ENCODE measurements around the gene KIRREL3.

Gene KIRREL3

DNA sequence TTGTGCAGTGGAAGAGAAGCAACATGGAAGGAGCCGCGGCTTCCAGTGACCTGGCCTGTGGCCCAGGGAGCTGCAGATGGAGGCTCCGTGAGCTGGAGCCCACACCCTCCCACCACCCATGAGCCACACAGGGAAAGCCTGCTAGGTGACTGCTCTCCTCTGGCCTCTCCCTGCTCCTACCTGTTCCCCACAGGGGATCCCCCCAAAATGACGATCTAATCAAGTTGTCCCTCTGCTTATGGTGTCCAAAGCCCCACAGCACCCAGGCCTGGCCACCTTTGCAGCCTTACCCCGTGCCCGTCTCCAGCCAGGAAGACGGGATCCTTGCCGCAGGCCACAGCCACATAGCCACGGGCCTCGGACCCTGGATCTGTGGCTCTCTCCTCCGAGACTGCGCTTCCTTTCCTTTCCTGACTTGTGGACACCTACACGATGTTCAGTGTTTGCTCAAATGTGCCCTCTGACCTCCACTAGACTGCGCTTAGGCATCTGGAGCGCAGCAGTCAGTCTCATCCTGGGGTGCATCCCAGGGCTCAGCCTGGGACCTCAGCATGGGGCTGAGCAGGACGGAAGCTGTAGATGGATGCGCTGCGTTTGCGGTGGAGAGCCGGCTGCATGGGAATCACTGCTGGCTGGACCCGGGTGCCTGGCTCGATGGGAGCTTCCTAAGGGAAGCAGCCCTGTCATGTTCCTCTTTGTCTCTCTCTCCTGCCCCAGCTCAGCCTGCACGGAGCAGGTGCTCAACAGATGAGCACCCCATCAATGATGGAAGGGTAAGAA, 511.8 kb downstream of the KIRREL3 start:
- DNase-seq (ENCODE audit: low read depth in 2 of 2), result no peak

DNA sequence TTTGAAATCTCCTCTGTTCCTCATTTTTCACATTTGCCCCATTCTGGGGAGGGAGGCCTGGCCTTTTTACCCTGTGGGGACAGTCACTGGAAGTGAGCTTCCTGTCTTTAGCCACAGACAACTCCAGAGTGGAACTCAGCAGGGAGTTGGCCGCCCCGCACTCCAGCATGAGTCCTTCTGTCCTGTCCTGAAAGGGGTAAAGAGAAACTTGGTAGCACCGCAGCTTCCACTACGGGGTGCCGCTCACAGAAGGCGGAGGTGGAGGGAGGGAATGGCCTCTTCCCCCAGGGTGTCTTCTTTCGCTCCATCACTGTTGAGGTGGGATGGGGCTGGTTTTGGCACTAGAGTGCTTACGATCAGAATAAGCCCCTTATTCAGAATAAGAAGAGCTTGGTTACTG, 512.9 kb downstream of the KIRREL3 start:
- no peak for DNase-seq (ENCODE audit: low read depth in 2 of 2)

DNA sequence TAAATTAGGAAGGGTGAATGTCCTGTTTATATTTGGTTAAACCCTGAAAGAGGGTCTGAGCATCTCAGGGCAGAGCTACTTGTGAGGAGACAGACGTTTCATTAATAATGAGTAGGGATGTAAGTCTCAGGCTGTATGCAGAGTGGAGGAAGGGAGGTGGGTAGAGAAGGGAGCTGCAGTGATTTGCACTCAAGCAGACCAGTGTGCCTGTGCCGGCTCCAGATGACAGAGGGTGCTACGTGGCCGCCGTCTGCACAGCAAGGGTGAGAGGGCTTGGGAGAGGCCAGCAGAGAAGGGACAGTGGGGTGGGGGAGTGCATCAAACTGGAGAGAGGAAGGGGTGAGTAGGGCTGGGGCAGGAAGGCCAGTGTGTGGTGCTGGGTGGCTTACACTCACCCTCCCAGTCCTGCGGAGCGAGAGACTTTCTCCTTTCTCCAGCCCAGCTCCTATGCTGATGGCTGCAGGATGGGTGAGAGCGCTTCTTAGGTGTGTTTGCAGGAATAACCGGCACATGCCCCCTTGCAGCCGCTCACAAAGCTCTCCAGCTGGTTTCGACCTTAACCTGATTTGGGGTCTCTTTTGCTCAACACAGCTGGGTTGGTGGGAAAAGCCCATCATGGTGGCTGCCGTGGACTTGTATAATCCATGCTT, 514.5 kb downstream of the KIRREL3 start:
- DNase-seq (ENCODE audit: low read depth in 2 of 2), result no peak

DNA sequence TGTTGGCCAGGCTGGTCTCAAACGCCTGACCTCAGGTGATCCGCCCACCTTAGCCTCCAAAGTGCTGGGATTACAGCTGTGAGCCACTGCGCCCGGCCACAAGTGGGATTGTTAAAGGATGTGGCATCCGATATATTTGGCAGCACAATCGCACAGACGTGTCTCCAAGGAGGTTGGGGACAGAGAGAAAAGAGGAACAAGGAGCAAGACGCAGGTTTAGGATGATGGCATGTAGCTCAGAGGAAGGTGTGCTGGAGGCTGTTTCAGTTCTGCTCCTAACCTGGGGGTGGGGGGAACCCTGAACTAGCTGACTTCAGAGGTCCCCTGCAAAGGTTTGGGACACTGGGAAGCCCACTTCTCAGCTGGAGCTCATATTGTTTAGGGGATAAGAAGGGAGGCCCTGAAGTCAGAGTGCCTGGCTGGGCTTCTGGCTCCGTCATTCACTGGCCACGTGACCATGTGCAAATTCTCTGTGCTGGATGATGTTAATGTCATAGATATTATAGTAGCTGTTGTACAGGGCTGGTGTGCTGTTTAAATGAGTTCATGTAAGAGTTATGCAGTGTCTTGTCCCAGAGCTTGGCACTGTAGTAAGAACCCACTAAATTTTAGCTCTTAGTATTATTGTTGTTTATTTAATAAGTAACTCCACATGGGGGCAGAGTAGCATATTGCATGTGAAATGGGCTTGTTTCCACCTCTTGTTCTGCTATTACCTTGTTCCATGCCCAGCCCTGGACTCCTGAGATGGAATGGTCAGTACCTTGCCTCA, 515.4 kb downstream of the KIRREL3 start:
- DNase-seq (ENCODE audit: low read depth in 2 of 2), result no peak

DNA sequence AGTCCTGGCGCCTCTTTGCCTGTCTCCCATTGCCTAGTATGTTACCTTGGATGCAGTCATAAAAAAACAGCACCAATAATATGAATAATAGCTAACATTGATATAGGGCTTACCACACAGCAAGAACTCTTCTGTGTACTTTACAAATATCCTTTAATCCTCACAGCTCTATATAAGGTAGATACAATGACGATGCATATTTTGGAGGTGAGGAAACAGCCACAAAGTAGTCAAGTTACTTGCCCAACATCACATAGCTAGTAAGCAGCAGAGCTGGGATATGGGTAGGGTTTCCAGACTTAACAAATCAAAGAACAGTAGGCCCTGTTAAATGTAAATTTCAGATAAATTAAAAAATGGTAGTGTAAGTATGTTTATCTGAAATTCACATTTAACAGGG, 516.3 kb downstream of the KIRREL3 start:
- DNase-seq (ENCODE audit: low read depth in 2 of 2), result no peak

DNA sequence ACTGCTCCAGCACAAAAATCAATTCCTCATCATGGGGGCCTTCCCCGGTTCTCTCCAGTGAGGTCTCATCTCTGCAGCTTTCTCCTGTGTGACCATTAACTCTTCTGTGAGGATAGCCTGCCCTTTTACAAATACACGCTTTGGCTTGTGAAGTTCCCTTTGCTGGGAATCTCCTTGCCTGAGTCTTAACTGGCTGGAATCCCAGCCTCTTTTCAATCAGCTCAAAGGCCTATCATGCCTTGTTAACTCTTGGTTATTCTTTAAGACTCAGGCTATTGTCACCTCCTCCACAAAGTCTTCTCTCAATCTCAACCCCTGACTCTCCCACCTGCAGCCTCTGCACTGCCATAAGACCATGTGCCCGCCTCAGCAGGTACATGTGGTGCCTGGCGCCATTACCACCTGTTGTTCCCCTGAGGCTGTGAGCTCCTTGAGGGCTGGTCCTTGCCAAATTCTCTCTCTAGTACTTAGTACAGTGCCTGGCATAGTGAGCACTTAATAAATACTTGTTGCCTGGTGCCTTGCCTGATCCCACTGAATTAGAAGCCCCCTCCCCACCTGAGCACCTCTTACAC, 516.9 kb downstream of the KIRREL3 start:
- no peak for DNase-seq (ENCODE audit: low read depth in 2 of 2)

DNA sequence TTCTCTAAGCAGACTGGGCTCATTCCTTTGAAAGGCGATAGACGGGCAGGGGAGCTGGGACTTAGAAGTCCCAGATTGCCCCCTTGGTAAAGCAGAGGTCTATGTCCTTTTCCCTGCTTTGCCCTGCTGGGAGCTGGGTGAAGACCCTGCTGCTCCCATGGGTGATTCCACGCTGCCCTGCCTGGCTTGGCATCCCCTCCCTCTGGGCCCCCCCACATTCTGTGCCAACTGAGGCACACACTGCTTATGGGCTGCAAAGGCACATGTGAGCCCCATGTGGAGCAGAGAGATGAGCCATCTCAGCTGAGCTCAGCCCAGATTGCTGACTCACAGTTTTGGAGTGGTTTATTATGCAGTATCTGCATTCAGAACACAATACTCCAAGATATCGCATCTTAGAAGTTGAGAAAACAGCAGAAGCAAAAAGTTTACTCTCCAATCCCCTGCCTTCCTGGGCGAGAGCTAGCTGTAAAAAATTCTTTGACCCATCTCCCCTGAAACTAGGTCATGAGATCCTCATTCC, 517.9 kb downstream of the KIRREL3 start:
- DNase-seq (ENCODE audit: low read depth in 2 of 2), result no peak

DNA sequence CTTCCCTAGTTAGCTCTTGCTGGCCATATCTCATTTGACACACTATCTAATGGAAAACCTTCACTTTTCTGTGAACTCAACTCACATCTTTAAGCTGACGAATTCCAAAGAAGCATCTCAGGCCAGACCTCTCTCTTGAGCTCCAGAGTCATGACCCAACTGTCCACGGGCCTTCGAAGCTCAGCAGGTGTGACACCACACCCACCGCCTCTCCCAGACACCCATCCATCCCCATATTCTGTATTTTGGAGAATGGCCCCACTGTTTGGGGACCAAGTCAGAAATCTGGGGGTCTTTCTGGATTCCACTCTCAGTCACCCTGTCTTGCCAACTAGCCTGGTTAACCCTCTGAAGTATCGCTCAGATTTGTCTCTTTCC, 519.3 kb downstream of the KIRREL3 start:
- DNase-seq (ENCODE audit: low read depth in 2 of 2), result no peak

DNA sequence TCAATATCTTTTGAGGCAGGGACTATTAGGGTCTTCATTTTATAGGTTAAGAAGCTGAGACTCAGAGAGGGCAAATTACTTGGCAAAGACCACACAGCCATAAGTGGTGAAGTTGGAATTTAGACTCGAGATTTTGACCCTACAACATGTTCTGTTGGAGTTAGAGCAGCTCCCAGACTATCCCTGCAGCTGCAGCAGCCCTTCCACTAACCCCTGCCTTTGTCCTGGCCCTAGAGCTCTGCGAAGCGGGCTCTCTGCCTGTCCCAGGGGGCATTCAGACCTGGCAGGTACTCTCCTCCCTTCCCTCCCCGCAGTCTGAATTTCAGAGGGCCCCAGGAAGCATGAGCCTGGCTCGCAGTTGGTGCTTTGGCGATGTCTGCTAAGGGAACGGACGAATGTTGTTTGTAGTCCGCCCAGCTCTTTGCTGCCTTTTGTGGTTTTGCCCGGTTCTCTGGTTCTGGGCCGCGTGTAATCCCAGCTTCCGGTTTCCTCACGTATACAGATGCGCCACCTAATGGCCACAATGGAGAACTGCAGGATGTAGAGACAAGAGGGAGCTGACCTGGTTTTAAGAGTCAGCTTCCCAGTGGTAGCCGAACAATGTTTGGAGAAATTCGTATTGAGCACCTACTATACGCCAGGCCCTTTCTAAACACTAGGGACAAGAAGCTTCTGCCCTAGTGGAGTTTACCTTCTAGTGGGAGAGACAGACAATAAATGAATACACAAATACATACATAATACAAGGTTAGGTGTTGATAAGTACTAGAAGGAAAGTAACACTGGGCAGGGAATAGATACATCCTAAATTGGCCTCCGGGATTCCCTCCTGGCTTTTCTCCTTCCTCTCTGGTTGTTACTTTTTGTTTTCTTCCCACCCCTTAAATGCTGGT, 519.9 kb downstream of the KIRREL3 start:
- DNase-seq (ENCODE audit: low read depth in 2 of 2), result peak; percentile 33 to 43

DNA sequence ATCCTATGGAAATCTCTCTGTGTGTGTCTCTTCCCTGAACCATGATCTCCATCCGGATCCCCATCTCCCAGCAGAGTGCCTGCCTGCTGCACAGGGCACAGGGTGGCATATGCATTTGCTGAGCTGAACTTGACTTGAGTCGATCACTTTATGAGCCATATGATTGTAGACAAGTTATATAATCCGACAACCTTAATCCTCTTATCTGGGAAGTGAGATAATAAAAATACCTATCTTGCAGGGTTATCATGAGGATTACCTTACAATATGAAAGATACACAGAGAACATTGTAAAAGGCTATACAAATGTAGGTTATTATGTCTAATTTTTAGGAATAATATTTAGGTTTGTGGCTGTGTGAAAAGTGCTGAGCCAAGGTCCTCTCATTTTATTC, 520.6 kb downstream of the KIRREL3 start:
- DNase-seq (ENCODE audit: low read depth in 2 of 2), result no peak

DNA sequence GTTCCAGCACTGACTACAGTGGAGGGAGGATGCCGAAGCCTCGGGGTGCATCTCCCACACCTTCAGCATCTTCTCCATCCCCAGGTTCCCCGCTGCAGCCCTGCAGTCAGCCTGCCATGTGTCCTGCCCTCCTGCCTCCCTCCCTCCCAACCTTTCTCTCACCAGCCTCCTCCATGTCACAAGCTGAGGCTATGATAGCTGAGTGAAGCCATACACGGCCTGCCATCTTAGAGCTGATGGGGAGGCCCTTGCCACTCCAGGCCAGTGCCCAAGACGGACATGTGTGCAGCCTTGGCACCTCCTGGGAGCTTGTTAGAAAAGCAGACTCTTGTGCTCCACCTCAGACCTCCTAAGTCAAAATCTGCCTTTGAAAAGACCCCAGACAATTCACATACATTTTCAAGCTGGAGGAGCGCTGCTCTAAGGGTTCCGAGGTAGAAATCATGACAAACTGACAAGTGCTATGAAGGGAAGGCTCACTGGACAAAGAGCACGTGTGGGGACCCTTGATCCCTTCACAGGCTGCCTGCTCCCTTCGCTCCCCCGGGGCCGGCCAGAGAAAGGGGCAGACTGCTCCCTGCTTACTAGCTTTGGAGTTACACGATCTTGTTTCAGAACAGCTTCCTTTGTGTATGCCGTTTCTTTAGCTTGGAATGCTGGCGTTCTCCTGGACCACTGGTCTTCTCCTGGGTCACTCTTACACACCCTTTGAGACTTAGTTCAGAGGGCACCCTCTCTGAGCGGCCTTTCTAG, 521.2 kb downstream of the KIRREL3 start:
- DNase-seq (ENCODE audit: low read depth in 2 of 2), result no peak

DNA sequence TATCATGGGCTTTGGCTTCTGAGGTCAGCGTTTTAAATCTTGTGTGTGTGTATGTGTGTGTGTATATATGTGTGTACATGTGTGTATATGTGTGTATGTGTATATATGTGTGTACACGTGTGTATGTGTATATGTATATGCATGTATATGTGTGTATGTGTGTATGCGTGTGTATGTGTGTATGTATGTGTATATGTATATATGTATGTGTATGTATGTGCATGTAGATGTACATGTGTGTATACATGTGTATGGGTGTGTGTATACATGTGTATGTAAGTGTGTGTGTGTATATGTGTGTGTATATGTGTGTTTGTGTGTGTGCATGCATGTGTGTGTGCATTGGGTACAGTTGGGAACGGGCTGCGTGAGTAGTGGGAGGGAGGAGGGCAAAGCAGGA, 522.1 kb downstream of the KIRREL3 start:
- DNase-seq (ENCODE audit: low read depth in 2 of 2), result no peak

DNA sequence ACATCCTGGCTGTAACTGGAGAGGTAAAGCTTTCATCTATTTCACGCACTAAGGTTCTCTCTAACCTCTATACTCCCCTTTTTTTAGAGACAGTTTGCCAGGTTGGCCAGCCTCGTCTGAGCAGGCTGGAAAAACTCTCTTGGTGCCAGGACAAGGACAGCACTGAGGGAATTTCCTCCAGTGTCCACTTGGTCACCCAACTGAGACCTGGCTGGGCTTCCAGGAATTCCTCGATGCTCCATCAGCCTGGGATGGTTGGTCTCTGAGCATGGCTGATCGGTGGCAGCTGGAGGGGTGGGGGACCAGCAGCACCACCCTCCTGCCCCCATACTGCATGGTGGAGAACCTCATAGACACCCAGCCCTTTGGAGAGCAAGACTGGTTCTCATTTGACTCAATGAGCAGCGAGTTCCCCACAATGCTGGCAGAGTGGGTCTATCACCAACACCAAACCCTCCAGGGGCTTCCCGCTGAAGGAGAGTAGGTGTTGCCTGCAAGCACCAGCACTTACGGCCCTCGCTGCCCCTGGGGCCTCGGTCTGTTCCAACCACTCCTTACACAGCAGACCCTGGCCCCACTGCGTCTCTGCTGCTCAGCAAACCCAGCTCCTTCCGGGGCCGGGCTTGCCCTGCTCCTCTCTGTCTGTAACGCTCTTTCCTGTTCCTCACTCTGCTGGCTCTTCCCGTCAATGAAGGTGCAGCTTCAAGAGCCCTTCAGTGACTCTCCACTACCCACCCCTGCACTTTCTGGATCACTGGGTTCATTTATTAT, 522.9 kb downstream of the KIRREL3 start:
- DNase-seq (ENCODE audit: low read depth in 2 of 2), result no peak

DNA sequence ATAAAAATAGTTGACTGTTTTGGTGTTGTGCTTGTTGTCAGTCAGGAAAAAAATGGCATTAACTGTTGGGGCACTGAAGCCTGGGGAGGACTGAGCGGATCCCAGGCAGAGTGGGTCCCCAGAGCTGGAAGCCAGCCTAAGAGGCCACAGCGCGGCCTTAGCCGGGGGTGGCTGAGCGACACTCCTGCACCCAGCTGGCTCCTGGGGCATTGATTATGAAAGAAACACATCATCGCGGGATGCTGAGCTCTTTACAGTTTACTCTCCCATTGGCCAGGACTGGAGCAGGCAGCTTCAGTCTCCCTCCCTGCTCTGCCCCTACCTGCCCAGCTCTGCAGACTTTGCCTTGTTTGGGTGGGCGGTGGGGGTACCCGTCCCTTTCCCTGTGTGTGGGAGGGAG, 523.6 kb downstream of the KIRREL3 start:
- no peak for DNase-seq (ENCODE audit: low read depth in 2 of 2)

DNA sequence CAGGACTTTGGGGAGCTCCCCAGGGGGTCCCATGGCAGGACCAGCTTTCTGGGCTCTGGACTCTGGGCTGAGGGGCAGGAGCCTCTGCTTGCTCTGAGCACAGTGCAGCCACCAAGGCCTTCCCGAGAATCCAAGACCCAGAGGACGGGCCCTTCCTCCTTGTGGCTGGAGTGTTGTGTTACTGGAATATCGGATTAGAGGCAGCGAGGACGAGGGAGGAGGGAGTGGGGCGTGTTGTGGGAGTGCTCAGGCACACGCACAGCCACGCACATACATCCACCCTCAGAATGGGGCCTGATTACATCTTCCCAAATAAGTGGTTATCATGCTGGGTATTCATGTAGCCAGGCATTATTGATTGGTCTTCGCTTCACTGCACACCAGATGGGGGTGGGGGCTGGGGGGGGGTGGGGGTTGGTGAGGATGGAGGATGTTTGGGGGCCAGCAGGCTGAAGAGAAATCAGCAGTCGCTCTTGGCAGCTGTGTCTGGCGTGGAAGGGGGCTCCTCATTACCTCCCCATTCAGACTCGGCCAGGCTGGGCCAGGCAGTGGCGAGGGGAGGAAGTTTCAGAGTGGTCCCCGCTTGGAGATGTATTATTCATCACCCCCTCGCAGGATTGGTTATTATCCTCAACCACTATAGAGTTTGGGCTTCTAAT, 524.2 kb downstream of the KIRREL3 start:
- DNase-seq (ENCODE audit: low read depth in 2 of 2), result no peak

DNA sequence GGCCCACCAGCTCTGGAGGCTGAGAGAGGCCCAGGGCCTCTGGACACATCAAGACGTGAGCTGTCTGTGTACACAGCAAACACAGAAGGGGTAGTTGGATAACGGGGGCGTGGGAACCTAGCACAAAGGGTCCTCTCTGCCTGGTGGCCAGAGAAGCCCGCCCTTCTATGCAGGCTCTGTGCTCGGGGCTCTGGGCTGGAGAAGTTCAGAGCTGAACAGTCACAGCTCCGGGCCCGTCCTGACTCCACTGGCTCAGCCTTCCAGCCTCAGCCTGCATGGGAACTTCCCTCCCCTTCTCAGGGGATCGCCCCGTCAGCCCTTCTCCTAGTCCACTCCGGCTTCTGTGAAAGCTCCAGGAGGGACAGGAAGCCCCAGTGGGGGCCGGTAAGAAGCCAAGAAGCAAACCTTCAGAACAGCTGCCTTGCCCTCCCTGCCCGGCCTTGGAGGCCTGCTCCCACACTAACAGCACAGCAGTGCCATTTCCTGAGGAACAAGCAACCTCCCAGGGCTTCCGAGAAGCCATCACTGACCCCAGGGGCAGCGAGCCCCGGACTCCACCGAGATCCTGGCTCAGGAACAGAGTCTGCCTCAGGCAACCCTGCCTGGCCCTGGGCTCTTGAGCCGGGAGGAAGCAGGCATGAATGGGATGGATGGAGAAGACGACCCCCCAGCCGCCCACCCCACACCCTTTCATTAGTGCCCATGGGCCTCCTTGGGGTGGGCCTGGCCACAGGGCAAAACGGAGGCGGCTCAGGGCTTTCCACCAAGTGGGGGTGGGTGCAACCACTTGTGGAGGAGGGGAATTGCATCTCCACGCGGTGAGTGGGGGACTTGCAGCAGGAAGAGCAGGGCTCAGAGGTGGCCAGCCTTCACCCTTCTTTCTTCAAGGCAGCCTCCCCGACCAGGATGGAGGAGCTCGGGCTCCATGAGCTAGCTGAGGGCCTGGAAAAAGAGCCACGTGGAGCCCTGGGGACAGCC, 525.3 kb downstream of the KIRREL3 start:
- no peak for DNase-seq (ENCODE audit: low read depth in 2 of 2)

DNA sequence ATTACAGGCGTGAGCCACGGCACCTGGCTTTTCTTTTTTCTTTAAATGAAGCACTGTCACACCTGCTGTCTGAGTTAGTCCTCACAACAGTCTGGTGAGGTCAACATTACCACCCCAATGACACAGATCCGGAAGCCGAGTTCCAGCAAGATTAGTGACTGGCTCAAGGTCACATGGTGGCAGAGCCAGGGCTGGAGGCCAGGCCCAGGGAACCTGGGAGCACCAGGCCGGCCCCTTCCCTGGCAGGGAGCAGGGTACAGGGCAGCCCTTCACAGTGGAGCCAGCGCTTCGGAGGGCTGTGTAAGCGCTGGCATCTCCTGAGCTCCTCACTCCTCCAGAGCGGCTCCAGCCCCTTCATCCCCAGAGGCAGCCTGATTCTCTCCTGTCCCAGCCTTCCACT, 526.4 kb downstream of the KIRREL3 start:
- no peak for DNase-seq (ENCODE audit: low read depth in 2 of 2)

DNA sequence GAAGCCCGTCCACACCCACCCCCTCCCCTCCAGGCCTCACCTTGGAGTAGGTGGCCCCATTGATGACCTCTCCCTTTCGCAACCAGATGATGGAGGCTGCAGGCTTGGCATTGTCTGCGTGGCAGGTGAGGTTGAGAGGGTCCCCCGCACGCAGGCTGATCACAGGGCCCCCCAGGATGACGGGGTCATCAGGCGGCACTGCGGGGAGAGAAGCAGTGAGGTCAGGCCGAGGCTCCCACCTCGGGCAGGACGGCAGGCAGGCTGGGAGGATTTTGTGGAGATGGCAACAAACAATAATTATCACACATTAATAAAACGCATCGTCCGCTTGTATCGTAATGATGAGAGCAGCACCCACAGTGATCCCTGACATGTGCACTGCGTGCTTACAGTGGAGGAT, 527.3 kb downstream of the KIRREL3 start:
- DNase-seq (ENCODE audit: low read depth in 2 of 2), result no peak

Measured in stimulated activated CD8-positive, alpha-beta memory T cell treated with anti-CD3 and anti-CD28 coated beads, Interleukin-15, amount 100 ng/mL, for 4 hours (primary cell).